ENCODE data around the gene DCDC1.
A peak's percentile ranks its signal among the peaks of the same experiment; 100 is the strongest.

Gene DCDC1

GRCh38 chr11:31247321-31247720, 122.2 kb downstream of the DCDC1 start:
- no peak overlapping the region for H3K4me3 ChIP-seq (ENCODE audit: low read depth, low read length)
- no peak for DNase-seq (ENCODE audit: low read depth)
- no peak for TF ChIP-seq MAX (IDR thresholded peaks at IDR 0.05; ENCODE audit: low read depth, low read length)
- TF ChIP-seq CTCF (IDR thresholded peaks at IDR 0.05; ENCODE audit: low read depth, low read length) = no peak
- no peak for TF ChIP-seq POLR2A (IDR thresholded peaks at IDR 0.05; ENCODE audit: extremely low read depth, insufficient read length)
- TF ChIP-seq MYC (IDR thresholded peaks at IDR 0.05; ENCODE audit: low read depth, low read length) = no peak

GRCh38 chr11:31246451-31247165, 122.9 kb downstream of the DCDC1 start:
- no peak for DNase-seq (ENCODE audit: low read depth)
- TF ChIP-seq MYC (IDR thresholded peaks at IDR 0.05; ENCODE audit: low read depth, low read length) (no peak), POLR2A (IDR thresholded peaks at IDR 0.05; ENCODE audit: extremely low read depth, insufficient read length) (no peak), MAX (IDR thresholded peaks at IDR 0.05; ENCODE audit: low read depth, low read length) (no peak), CTCF (IDR thresholded peaks at IDR 0.05; ENCODE audit: low read depth, low read length) (no peak)
- H3K4me3 ChIP-seq (ENCODE audit: low read depth, low read length) = no peak overlapping the region

- no peak overlapping the region for H3K4me3 ChIP-seq (ENCODE audit: low read depth, low read length)
- TF ChIP-seq MYC (IDR thresholded peaks at IDR 0.05; ENCODE audit: low read depth, low read length) (no peak), CTCF (IDR thresholded peaks at IDR 0.05; ENCODE audit: low read depth, low read length) (no peak), POLR2A (IDR thresholded peaks at IDR 0.05; ENCODE audit: extremely low read depth, insufficient read length) (no peak), MAX (IDR thresholded peaks at IDR 0.05; ENCODE audit: low read depth, low read length) (no peak)
- no peak for DNase-seq (ENCODE audit: low read depth)
These were observed 125.8 kb downstream of the DCDC1 start for GRCh38 chr11:31243706-31244105.

GRCh38 chr11:31240340-31240904, 129.1 kb downstream of the DCDC1 start:
- no peak overlapping the region for H3K4me3 ChIP-seq (ENCODE audit: low read depth, low read length)
- DNase-seq (ENCODE audit: low read depth) = peak; percentile 65
- TF ChIP-seq MAX (IDR thresholded peaks at IDR 0.05; ENCODE audit: low read depth, low read length) (no peak), CTCF (IDR thresholded peaks at IDR 0.05; ENCODE audit: low read depth, low read length) (peak; percentile 67), MYC (IDR thresholded peaks at IDR 0.05; ENCODE audit: low read depth, low read length) (no peak), POLR2A (IDR thresholded peaks at IDR 0.05; ENCODE audit: extremely low read depth, insufficient read length) (no peak)

GRCh38 chr11:31237819-31238760, 131.4 kb downstream of the DCDC1 start:
- TF ChIP-seq MYC (IDR thresholded peaks at IDR 0.05; ENCODE audit: low read depth, low read length) (no peak), MAX (IDR thresholded peaks at IDR 0.05; ENCODE audit: low read depth, low read length) (no peak), CTCF (IDR thresholded peaks at IDR 0.05; ENCODE audit: low read depth, low read length) (no peak), POLR2A (IDR thresholded peaks at IDR 0.05; ENCODE audit: extremely low read depth, insufficient read length) (no peak)
- no peak overlapping the region for H3K4me3 ChIP-seq (ENCODE audit: low read depth, low read length)
- DNase-seq (ENCODE audit: low read depth) = no peak
